ENCODE data around the gene TINCR.

DNA sequence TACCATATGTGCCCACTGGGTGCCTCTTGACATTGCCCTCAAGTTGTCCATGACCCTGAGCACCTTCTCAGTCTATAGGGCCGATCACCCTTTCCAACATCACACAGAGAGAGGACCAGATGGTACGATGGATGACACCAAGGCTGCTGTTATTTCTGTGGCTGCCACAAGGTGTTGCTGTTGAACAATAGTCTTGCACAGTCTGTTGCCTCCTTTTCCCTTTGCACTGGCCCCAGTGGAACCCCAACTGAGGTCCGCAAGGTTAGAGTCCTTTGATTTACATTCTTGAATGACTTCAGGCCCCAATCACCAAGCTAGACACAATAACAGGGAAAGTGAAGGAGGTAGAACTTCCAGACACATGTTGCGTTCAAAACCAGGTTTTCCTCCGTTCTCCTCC lies 52.0 kb downstream of the TINCR start:
- no peak for TF ChIP-seq POLR2A (IDR thresholded peaks at IDR 0.05)
- TF ChIP-seq, protein P1, sequence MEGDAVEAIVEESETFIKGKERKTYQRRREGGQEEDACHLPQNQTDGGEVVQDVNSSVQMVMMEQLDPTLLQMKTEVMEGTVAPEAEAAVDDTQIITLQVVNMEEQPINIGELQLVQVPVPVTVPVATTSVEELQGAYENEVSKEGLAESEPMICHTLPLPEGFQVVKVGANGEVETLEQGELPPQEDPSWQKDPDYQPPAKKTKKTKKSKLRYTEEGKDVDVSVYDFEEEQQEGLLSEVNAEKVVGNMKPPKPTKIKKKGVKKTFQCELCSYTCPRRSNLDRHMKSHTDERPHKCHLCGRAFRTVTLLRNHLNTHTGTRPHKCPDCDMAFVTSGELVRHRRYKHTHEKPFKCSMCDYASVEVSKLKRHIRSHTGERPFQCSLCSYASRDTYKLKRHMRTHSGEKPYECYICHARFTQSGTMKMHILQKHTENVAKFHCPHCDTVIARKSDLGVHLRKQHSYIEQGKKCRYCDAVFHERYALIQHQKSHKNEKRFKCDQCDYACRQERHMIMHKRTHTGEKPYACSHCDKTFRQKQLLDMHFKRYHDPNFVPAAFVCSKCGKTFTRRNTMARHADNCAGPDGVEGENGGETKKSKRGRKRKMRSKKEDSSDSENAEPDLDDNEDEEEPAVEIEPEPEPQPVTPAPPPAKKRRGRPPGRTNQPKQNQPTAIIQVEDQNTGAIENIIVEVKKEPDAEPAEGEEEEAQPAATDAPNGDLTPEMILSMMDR (IDR thresholded peaks at IDR 0.05): peak in 1 of 6 experiments; percentile 28

Measured in esophagus squamous epithelium (tissue), 4 donors.